HepG2 (cell line): ENCODE results near the gene NOC3L. TPM values are rescaled to one million over a fixed set of nuclear protein-coding genes. Genes with fewer than 3 reads are reported as not detected.
A peak's percentile ranks its signal among the peaks of the same experiment; 100 is the strongest.

Source experiments
- CCAR2 ChIP-seq: fragments of 200-400 bp; formaldehyde crosslinking; optimal IDR thresholded peaks from 2 replicates; pipeline ENCODE3; 2018; ENCODE audit warnings: low read depth, mild to moderate bottlenecking, low read length, moderate library complexity
- CREM ChIP-seq, 2 experiments: sonication (generic) in 1 of 2; formaldehyde crosslinking in 1 of 2; IDR thresholded peaks; 2 replicates each; pipeline versions ENCODE4 v1.4.0 to v1.6.1; 2016 to 2020; ENCODE audit warnings: antibody characterized with exemption in 1 of 2, mild to moderate bottlenecking in 1 of 2, missing genetic modification reagents in 1 of 2
- FOXA1 ChIP-seq, 2 experiments: fragments of 450-650 bp in 1 of 2; sonication (generic) in 1 of 2; formaldehyde crosslinking in 1 of 2; IDR thresholded peaks; 2 replicates each; pipeline versions ENCODE4 v1.4.0 to v1.6.1; 2016 to 2020; ENCODE audit warnings: missing genetic modification reagents in 1 of 2
- NONO ChIP-seq, 2 experiments: fragments of 450-650 bp in 1 of 2; sonication (generic) in 1 of 2; formaldehyde crosslinking in 1 of 2; IDR thresholded peaks in 1 of 2; conservative IDR thresholded peaks in 1 of 2; 2 replicates each; pipeline versions ENCODE4 v1.6.1 to v1.8.0; 2017 to 2022; ENCODE audit warnings: mild to moderate bottlenecking in 1 of 2, missing genetic modification reagents in 1 of 2, moderate library complexity in 1 of 2
- ZBTB34 ChIP-seq: sonication (generic); formaldehyde crosslinking; IDR thresholded peaks from 2 replicates; pipeline ENCODE4 v1.8.0; 2022; ENCODE audit warnings: mild to moderate bottlenecking, missing genetic modification reagents
- ZBTB40 ChIP-seq, 2 experiments: fragments of 450-650 bp in 1 of 2; sonication (generic) in 1 of 2; formaldehyde crosslinking in 1 of 2; IDR thresholded peaks; 2 replicates each; pipeline versions ENCODE4 v1.6.1 to v1.8.0; 2016 to 2022; ENCODE audit warnings: antibody characterized with exemption in 1 of 2, mild to moderate bottlenecking in 1 of 2, missing genetic modification reagents in 1 of 2
- ZEB1 ChIP-seq: IDR thresholded peaks from 2 replicates; pipeline ENCODE4 v1.6.1; 2012; ENCODE audit warnings: mild to moderate bottlenecking, low read depth, inconsistent platforms; ENCODE audit not compliant: insufficient replicate concordance
- ZMYM4 ChIP-seq: sonication (generic); formaldehyde crosslinking; IDR thresholded peaks from 2 replicates; pipeline ENCODE4 v1.8.1; 2023; ENCODE audit warnings: mild to moderate bottlenecking, missing genetic modification reagents
- ZNF224 ChIP-seq: sonication (generic); formaldehyde crosslinking; IDR thresholded peaks from 2 replicates; pipeline ENCODE4 v1.5.0; 2020; ENCODE audit warnings: mild to moderate bottlenecking, missing genetic modification reagents
- ZNF644 ChIP-seq: IDR thresholded peaks from 2 replicates; pipeline ENCODE4 v1.6.1; 2016; ENCODE audit warnings: low read depth
- ZNF687 ChIP-seq: sonication (generic); formaldehyde crosslinking; IDR thresholded peaks from 2 replicates; pipeline ENCODE4 v1.5.1; 2020; ENCODE audit warnings: mild to moderate bottlenecking, missing genetic modification reagents, moderate library complexity
- polyA plus RNA-seq, 8 experiments: library from polyadenylated mRNA; depleted of rRNA in 3 of 8; stranded (reverse) in 7 of 8; unstranded in 1 of 8; fragments of >200 nt; fragmentation: Illumina TruSeq in 4 of 8; extraction: Trizol in 4 of 8; gene quantifications; 2 replicates each; pipeline versions ENCODE4 v1.2.1 to v1.2.3, GENCODE V29; 2011 to 2016; ENCODE audit warnings: low read depth in 4 of 8, missing spikeins in 1 of 8, mixed read lengths in 1 of 8; ENCODE audit not compliant: insufficient read depth in 1 of 8
- total RNA-seq, 5 experiments: library from RNA; depleted of rRNA; stranded (reverse); fragments of >200 nt; fragmentation: Illumina TruSeq; extraction: Trizol; gene quantifications; 2 replicates each; pipeline ENCODE4 v1.2.3, GENCODE V29; 2016; ENCODE audit warnings: low read depth in 1 of 5
- TF ChIP-seq, protein P1 (sequence below): IDR thresholded peaks from 2 replicates; pipeline ENCODE4 v1.6.1; 2016; ENCODE audit warnings: low read depth, borderline replicate concordance

NOC3L gene
- total and polyA plus RNA-seq, 2 of the 13 experiments (the other 11 are each of a cell fraction or from before 2014, with no cell fraction given), result 7.8 to 36.6 TPM

- TF ChIP-seq ZBTB40 (IDR thresholded peaks at IDR 0.05) (no peak), ZBTB40 (CRISPR knock-in tag; IDR thresholded peaks at IDR 0.05) (0 out of 2 replicates have a peak, but pooled peaks have one; percentile 41), ZNF224 (CRISPR knock-in tag) (0 out of 2 replicates have a peak, but pooled peaks have one; percentile 29), ZNF687 (CRISPR knock-in tag) (peak; percentile 39; the same call in 1 of the 2 replicates), ZBTB34 (CRISPR knock-in tag) (0 out of 2 replicates have a peak, but pooled peaks have one; percentile 36), CREM (IDR thresholded peaks at IDR 0.05) (0 out of 2 replicates have a peak, but pooled peaks have one; percentile 17), CREM (CRISPR knock-in tag; IDR thresholded peaks at IDR 0.05) (no peak), ZMYM4 (CRISPR knock-in tag) (peak; percentile 82), ZEB1 (peak; percentile 39), ZNF644 (CRISPR knock-in tag) (peak; percentile 61), FOXA1 (IDR thresholded peaks at IDR 0.05) (no peak), FOXA1 (CRISPR knock-in tag; IDR thresholded peaks at IDR 0.05) (0 out of 2 replicates have a peak, but pooled peaks have one; percentile 0), NONO (IDR thresholded peaks at IDR 0.05) (no peak), NONO (CRISPR knock-in tag; conservative IDR thresholded peaks at IDR 0.05) (peak; percentile 60; the same call in 1 of the 2 replicates), CCAR2 (no peak)
- TF ChIP-seq, protein P1, sequence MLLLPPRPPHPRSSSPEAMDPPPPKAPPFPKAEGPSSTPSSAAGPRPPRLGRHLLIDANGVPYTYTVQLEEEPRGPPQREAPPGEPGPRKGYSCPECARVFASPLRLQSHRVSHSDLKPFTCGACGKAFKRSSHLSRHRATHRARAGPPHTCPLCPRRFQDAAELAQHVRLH (CRISPR knock-in tag), result peak; percentile 70; the same call in 1 of the 2 replicates
Observed at GRCh38 chr10:94310369-94310768, 52.4 kb downstream of the NOC3L start (continued).
